ENCODE results near the gene FANCC. TPM values are rescaled to one million over a fixed set of nuclear protein-coding genes. Genes with fewer than 3 reads are reported as not detected.
A peak's percentile ranks its signal among the peaks of the same experiment; 100 is the strongest.

FANCC gene
- total RNA-seq, 1 experiment from 2014 or later, result 14.5 TPM

DNA sequence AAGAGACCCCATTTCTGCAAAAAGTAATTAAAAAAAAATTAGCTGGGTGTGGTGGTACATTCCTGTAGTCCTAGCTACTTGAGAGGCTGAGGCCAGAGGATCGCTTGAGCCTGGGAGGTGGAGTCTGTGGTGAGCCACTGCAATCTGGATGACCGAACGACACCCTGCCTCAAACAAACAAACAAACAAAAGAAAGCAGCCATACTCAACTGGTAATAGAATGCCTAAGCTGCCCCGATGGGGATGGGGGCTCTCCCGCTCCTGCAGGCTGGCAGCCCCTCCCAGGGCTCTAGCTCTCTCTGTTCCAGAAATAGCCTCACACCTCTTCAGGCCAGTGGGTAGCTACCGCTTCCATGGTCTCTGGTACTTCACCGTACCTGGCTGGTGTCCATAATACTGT is 241.8 kb downstream of the FANCC start:
- H3K27ac Mint-ChIP-seq (ENCODE audit: unreplicated experiment), result no peak overlapping the region
- H3K27me3 Mint-ChIP-seq (ENCODE audit: unreplicated experiment), result no peaks in the 10 kb centered on the region
- H3K4me3 Mint-ChIP-seq (ENCODE audit: low read depth, unreplicated experiment), result no peak overlapping the region
- DNase-seq, result no peak
- TF ChIP-seq, protein P1, sequence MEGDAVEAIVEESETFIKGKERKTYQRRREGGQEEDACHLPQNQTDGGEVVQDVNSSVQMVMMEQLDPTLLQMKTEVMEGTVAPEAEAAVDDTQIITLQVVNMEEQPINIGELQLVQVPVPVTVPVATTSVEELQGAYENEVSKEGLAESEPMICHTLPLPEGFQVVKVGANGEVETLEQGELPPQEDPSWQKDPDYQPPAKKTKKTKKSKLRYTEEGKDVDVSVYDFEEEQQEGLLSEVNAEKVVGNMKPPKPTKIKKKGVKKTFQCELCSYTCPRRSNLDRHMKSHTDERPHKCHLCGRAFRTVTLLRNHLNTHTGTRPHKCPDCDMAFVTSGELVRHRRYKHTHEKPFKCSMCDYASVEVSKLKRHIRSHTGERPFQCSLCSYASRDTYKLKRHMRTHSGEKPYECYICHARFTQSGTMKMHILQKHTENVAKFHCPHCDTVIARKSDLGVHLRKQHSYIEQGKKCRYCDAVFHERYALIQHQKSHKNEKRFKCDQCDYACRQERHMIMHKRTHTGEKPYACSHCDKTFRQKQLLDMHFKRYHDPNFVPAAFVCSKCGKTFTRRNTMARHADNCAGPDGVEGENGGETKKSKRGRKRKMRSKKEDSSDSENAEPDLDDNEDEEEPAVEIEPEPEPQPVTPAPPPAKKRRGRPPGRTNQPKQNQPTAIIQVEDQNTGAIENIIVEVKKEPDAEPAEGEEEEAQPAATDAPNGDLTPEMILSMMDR (IDR thresholded peaks at IDR 0.05; ENCODE audit: unreplicated experiment), result no peak
- intact Hi-C loops (cut with micrococcal nuclease; ENCODE audit: unreplicated experiment), result no loop called here
- peaks cover 52% of the 10 kb centered on the region for H3K36me3 Mint-ChIP-seq (ENCODE audit: insufficient read depth, unreplicated experiment)
- no TSS peak for BruUV-seq (replicated peaks)
- H3K9me3 Mint-ChIP-seq (ENCODE audit: low read depth, unreplicated experiment), result no peaks in the 10 kb centered on the region
- H3K4me1 Mint-ChIP-seq (ENCODE audit: low read depth, unreplicated experiment), result peaks cover 11% of the 10 kb centered on the region
- CTCF ChIA-PET, result no interaction called here

DNA sequence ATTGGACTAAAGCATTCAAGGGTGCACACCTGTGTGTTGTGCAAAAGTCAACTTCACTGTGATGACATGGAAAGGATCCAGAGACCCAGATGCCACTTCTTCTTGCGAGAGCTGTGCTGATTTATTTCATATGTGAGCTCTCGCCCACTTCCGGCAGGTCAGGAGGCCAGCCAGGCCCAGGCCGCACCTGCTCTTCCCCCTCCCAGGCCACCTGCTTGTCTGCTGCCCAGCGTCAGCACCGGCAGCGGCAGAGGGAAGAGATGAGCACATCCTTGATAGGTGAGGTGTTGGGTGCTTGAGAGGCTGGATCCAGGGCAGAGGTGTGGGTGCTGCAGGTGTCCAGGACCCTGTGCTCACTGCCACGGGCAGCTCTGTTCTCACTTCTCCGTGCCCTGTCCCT is 242.9 kb downstream of the FANCC start:
- Mint-ChIP-seq H3K9me3 (ENCODE audit: low read depth, unreplicated experiment) (no peaks in the 10 kb centered on the region), H3K27ac (ENCODE audit: unreplicated experiment) (peak overlapping the region; percentile 56), H3K4me1 (ENCODE audit: low read depth, unreplicated experiment) (peaks cover 15% of the 10 kb centered on the region), H3K36me3 (ENCODE audit: insufficient read depth, unreplicated experiment) (peaks cover 53% of the 10 kb centered on the region), H3K4me3 (ENCODE audit: low read depth, unreplicated experiment) (no peak overlapping the region), H3K27me3 (ENCODE audit: unreplicated experiment) (no peaks in the 10 kb centered on the region)
- no TSS peak for BruUV-seq (replicated peaks)
- DNase-seq, result no peak
- intact Hi-C loops (cut with micrococcal nuclease; ENCODE audit: unreplicated experiment), result no loop called here
- CTCF ChIA-PET, result no interaction called here
- TF ChIP-seq, protein P1 (IDR thresholded peaks at IDR 0.05; ENCODE audit: unreplicated experiment), result no peak

DNA sequence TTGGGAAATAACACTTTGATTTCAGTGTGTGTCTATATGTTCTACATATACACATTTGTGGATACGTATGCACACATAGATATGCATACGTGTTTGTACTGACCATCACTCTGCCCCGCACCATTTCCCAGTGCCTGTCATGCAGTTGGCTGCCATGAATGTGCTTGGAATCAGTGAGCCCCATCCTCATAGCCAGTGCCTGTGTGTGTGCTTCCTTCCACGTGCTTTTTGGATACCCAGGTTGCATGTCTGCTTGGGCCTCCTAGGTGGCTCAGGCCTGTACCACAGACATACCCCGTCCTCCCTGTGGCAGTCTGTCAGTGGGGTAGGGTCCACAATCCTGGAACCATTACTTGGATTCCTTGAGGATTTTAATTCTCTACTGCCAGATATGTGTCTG is 243.6 kb downstream of the FANCC start:
- Mint-ChIP-seq H3K4me3 (ENCODE audit: low read depth, unreplicated experiment) (no peak overlapping the region), H3K4me1 (ENCODE audit: low read depth, unreplicated experiment) (peaks cover 15% of the 10 kb centered on the region), H3K27ac (ENCODE audit: unreplicated experiment) (no peak overlapping the region), H3K9me3 (ENCODE audit: low read depth, unreplicated experiment) (no peaks in the 10 kb centered on the region), H3K27me3 (ENCODE audit: unreplicated experiment) (no peaks in the 10 kb centered on the region), H3K36me3 (ENCODE audit: insufficient read depth, unreplicated experiment) (peaks cover 53% of the 10 kb centered on the region)
- TF ChIP-seq, protein P1 (IDR thresholded peaks at IDR 0.05; ENCODE audit: unreplicated experiment), result no peak
- no peak for DNase-seq
- BruUV-seq (replicated peaks), result no TSS peak
- intact Hi-C loops (cut with micrococcal nuclease; ENCODE audit: unreplicated experiment), result no loop called here
- CTCF ChIA-PET, result no interaction called here

DNA sequence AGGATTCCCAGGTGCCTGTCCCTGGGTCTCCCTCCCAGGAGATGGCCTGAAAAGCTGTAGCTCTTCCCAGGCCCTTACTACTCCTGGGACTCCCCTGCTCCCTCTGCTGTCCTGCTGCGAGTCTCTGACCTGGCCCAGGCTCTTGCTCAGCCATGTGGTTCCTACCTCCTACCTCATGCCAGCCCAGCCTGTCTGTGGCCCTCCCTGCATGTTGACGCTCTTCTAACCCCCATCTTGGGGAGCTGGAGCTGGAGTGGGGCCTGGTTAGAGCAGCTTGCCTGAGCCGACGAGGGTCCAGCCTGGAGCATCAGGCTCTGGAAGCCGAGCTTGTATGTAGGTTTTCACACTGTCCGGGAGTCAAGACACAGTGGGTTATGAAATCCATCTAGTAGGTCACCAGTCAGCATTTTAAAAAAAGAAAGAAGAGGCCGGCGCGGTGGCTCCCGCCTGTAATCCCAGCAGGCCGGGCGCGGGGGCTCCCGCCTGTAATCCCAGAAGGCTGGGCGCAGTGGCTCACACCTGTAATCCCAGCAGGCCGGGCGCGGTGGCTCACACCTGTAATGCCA is 244.4 kb downstream of the FANCC start:
- intact Hi-C loops (cut with micrococcal nuclease; ENCODE audit: unreplicated experiment), result no loop called here
- Mint-ChIP-seq H3K4me3 (ENCODE audit: low read depth, unreplicated experiment) (no peak overlapping the region), H3K27ac (ENCODE audit: unreplicated experiment) (no peak overlapping the region), H3K9me3 (ENCODE audit: low read depth, unreplicated experiment) (no peaks in the 10 kb centered on the region), H3K27me3 (ENCODE audit: unreplicated experiment) (no peaks in the 10 kb centered on the region), H3K4me1 (ENCODE audit: low read depth, unreplicated experiment) (peaks cover 15% of the 10 kb centered on the region), H3K36me3 (ENCODE audit: insufficient read depth, unreplicated experiment) (peaks cover 55% of the 10 kb centered on the region)
- BruUV-seq (replicated peaks), result no TSS peak
- CTCF ChIA-PET, result interaction anchor here (0.6 to 1.1 kb wide), 3 partner anchors 28 to 374 kb away, joined by 3 read pairs; no protein-coding TSS in a partner anchor
- no peak for DNase-seq
- TF ChIP-seq, protein P1 (IDR thresholded peaks at IDR 0.05; ENCODE audit: unreplicated experiment), result no peak
